Right lobe of liver (tissue), 4 donors: ENCODE results near the gene ZMYND19.
"Not testable (repeated sequence)": the region's sequence is repeated elsewhere in the genome, so short reads cannot be mapped to it uniquely, and the experiment has no call there.

Experiments
- CTCF ChIP-seq, 4 donors: fragments of 200-600 bp in 3 of 4; fragments of 450-650 bp in 1 of 4; IDR thresholded peaks; one replicate each; pipeline versions ENCODE4 v1.5.1 to v1.8.0; 2016 to 2022; ENCODE audit warnings: antibody characterized with exemption in 4 of 4, mild to moderate bottlenecking in 2 of 4
- POLR2A ChIP-seq: fragments of 450-650 bp; IDR thresholded peaks from one replicate; pipeline ENCODE4 v1.6.1; 2017; ENCODE audit warnings: antibody characterized with exemption, mild to moderate bottlenecking
- donor health status: DM: no; HTN: no; CAD: no.
- donor health status: DM: no; HTN: no; CAD: no.
- donor health status: DM: no; HTN: yes; CAD: no.

GRCh38 chr9:137550958-137551263, 39.4 kb downstream of the ZMYND19 start:
- TF ChIP-seq POLR2A; CTCF (IDR thresholded peaks at IDR 0.05): not testable (repeated sequence)
